MM.1S (cell line): ENCODE measurements around the gene GOLGA2.

Experiments used
- EZH2 ChIP-seq: fragments of 300-600 bp; sonication (generic); optimal IDR thresholded peaks from 2 replicates; pipeline ENCODE3; 2017; ENCODE audit warnings: low read depth, mild to moderate bottlenecking, antibody characterized with exemption, low read length, mixed read lengths
- EZH2phosphoT487 ChIP-seq: fragments of 300-600 bp; sonication (generic); IDR thresholded peaks from 2 replicates; pipeline ENCODE4 v1.6.1; 2018; ENCODE audit warnings: antibody characterized with exemption, low read length
- TF ChIP-seq, protein P1 (sequence below): fragments of 300-600 bp; sonication (generic); IDR thresholded peaks from 2 replicates; pipeline ENCODE4 v1.5.1; 2016; ENCODE audit warnings: antibody characterized with exemption, low read length, mixed read lengths

GRCh38 chr9:128271512-128271911 lies 4.3 kb downstream of the GOLGA2 start:
- TF ChIP-seq EZH2: no peak
- TF ChIP-seq, protein P1, sequence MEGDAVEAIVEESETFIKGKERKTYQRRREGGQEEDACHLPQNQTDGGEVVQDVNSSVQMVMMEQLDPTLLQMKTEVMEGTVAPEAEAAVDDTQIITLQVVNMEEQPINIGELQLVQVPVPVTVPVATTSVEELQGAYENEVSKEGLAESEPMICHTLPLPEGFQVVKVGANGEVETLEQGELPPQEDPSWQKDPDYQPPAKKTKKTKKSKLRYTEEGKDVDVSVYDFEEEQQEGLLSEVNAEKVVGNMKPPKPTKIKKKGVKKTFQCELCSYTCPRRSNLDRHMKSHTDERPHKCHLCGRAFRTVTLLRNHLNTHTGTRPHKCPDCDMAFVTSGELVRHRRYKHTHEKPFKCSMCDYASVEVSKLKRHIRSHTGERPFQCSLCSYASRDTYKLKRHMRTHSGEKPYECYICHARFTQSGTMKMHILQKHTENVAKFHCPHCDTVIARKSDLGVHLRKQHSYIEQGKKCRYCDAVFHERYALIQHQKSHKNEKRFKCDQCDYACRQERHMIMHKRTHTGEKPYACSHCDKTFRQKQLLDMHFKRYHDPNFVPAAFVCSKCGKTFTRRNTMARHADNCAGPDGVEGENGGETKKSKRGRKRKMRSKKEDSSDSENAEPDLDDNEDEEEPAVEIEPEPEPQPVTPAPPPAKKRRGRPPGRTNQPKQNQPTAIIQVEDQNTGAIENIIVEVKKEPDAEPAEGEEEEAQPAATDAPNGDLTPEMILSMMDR: no peak
- TF ChIP-seq EZH2phosphoT487: no peak
